Middle frontal gyrus (tissue), 1 donor: ENCODE data around the gene C15orf62.

Source experiments
- DNase-seq: peaks from one replicate; pipeline ENCODE4 v3.0.0-alpha.2; 2015; ENCODE audit warnings: low spot score; ENCODE audit errors: extremely low spot score

The C15orf62 gene

GRCh38 chr15:40782609-40783227 lies 12.9 kb downstream of the C15orf62 start:
- DNase-seq = no peak

DNA sequence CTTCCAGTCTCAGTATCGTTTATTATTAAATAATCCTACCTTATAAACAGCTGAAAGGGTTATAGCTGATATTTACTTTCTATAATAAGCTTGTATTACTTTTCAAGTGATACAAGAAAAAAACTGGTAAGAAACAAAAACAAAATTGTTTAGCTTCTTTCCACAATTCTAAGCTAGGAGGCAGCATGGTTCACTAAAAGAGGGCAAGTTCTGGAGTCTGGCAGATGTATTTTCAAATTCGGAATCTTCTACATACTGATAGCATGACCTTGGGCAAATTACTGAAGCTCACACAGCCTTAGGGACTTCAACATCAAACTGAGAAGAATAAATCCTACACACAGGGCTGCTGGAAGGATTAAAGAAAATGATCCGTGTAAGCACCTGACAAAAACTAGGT lies 15.4 kb downstream of the C15orf62 start:
- DNase-seq = no peak

- DNase-seq = no peak
These were observed 16.0 kb downstream of the C15orf62 start for GRCh38 chr15:40785814-40786213.

GRCh38 chr15:40787344-40787841 lies 17.6 kb downstream of the C15orf62 start:
- no peak for DNase-seq

- DNase-seq = no peak
These were observed 18.2 kb downstream of the C15orf62 start for GRCh38 chr15:40787991-40788390.

GRCh38 chr15:40789119-40789518 lies 19.3 kb downstream of the C15orf62 start:
- no peak for DNase-seq

GRCh38 chr15:40789999-40790398 lies 20.2 kb downstream of the C15orf62 start:
- DNase-seq = no peak

- DNase-seq = no peak
These were observed 20.9 kb downstream of the C15orf62 start for GRCh38 chr15:40790718-40791117.

- DNase-seq = no peak
These were observed 22.6 kb downstream of the C15orf62 start for GRCh38 chr15:40792394-40792793.

- no peak for DNase-seq
These were observed 23.6 kb downstream of the C15orf62 start for GRCh38 chr15:40793216-40793989.

DNA sequence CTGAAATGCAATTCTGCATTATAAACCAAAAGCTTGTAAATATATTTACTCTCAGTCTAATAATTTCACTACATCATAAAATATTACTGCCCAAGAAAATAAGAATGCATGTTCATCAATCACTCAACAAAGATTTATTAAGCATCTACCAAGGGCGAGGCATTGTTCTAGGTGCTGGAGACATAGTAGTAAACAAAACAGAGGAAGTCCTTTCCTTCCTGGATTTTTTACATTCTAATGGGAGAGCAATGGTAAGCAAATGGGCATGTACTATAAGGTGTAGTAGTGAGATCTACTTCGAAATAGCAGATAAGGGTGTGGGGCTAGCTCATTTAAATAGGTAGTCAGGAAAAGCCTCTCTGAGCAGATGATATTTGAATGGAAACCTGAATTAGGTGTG lies 26.3 kb downstream of the C15orf62 start:
- DNase-seq = no peak

- DNase-seq = no peak
These were observed 26.7 kb downstream of the C15orf62 start for GRCh38 chr15:40796512-40796911.

DNA sequence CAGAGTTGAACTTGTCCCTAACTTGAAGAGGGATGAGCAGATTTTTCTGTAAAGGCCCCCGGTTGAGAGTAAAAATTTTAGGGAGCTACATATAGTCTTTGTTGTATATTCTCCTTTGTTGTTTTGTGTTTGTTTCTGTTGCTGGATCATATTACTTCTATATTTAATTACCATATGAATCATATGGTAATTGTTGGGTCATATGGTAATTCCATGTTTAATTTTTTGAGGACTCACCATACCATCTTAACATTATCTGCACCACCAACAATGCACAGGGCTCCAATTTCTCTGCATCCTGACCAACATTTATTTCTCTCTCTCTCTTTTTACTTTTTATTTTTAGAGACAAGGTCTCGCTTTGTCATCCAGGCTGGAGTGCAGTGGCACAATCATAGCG lies 29.7 kb downstream of the C15orf62 start:
- no peak for DNase-seq

DNA sequence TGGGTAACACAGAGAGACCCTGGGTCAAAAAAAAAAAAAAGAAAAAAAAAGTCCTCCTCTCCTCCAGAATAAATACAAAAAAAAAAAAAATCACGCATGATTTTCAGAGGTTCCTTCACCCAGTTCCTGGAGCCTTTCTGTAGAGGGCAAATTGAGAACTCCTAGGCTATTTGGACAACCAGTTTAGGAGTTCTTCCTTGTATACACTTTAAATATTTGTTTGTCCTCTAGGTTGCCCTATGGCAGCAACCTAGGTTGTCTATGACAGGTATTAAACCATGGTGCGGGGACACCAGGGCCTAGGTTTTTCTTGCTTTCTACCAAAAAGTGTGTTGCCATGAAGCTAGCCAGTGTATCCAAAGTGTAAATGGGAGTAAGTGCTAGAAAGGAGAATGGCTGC lies 33.3 kb downstream of the C15orf62 start:
- DNase-seq = no peak

- DNase-seq = no peak
These were observed 33.9 kb downstream of the C15orf62 start for GRCh38 chr15:40803688-40804087.

DNA sequence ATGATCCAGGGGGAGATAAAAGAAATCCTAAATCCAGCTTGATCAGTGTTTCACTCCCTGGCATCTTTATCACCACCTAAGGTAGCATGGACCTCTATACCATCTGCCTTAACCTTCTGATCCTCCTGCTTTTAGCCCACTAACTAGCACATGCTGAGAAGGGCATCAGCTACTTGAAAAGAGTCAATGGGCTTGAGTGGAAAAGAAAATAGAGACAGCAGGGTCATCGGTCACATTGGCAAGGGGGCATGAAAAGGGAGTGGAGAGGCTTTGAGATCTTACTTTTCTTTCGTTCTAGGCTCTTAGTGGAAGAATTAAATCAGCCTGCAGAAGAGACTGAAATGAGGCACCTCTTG lies 36.9 kb downstream of the C15orf62 start:
- no peak for DNase-seq

GRCh38 chr15:40807028-40807887 lies 37.5 kb downstream of the C15orf62 start, which contains the start of the genes DNAJC17 and ZFYVE19:
TSS of gene DNAJC17 (minus strand) at chr15:40807473. CDS start at chr15:40807446, 27 bp downstream.
TSS of gene ZFYVE19 (plus strand) at chr15:40807089. CDS start at chr15:40807590, 501 bp downstream.
- DNase-seq = peak; percentile 98

- DNase-seq = no peak
These were observed 38.2 kb downstream of the C15orf62 start for GRCh38 chr15:40807888-40808461.

- DNase-seq = no peak
These were observed 39.2 kb downstream of the C15orf62 start for GRCh38 chr15:40808861-40809450.

GRCh38 chr15:40812721-40813425 lies 43.1 kb downstream of the C15orf62 start:
- DNase-seq = no peak
